MM.1S (cell line): Measurements from ENCODE around the gene CD84.
A peak's percentile ranks its signal among the peaks of the same experiment; 100 is the strongest.

Experiments used
- DNase-seq: peaks from one replicate; pipeline ENCODE4 v3.0.0-alpha.2; 2015
- H2AFZ ChIP-seq: fragments of 300-600 bp; sonication (generic); 2 replicates; pipeline ENCODE4 v1.6.0; 2016; ENCODE audit warnings: antibody characterized with exemption, low read length
- H3F3A ChIP-seq: fragments of 300-600 bp; sonication (generic); 2 replicates; pipeline ENCODE4 v1.6.1; 2016; ENCODE audit warnings: mild to moderate bottlenecking, antibody characterized with exemption, low read length, moderate library complexity, mixed read lengths; ENCODE audit not compliant: insufficient read depth
- H3K27ac ChIP-seq: fragments of 300-600 bp; sonication (generic); 2 replicates; pipeline ENCODE4 v1.5.1; 2016; ENCODE audit warnings: mild to moderate bottlenecking, low read length
- H3K27me3 ChIP-seq: fragments of 300-600 bp; sonication (generic); replicated peaks from 2 replicates; pipeline ENCODE4 v1.6.0; 2016; ENCODE audit warnings: low read length; ENCODE audit not compliant: insufficient read depth
- H3K36me3 ChIP-seq: fragments of 300-600 bp; sonication (generic); replicated peaks from 2 replicates; pipeline ENCODE4 v1.6.1; 2016; ENCODE audit warnings: mild to moderate bottlenecking, low read length, mixed read lengths; ENCODE audit not compliant: insufficient read depth
- H3K4me1 ChIP-seq: fragments of 300-600 bp; sonication (generic); 2 replicates; pipeline ENCODE4 v1.6.1; 2016; ENCODE audit warnings: low read length, mixed read lengths
- H3K4me2 ChIP-seq: fragments of 300-600 bp; sonication (generic); 2 replicates; pipeline ENCODE4 v1.6.0; 2016; ENCODE audit warnings: low read depth, low read length
- H3K4me3 ChIP-seq: fragments of 300-600 bp; sonication (generic); 2 replicates; pipeline ENCODE4 v1.5.1; 2016; ENCODE audit warnings: low read length, mixed read lengths
- H3K79me2 ChIP-seq: fragments of 300-600 bp; sonication (generic); 2 replicates; pipeline ENCODE4 v1.6.1; 2016; ENCODE audit warnings: mixed run types, low read length, mixed read lengths
- H3K9ac ChIP-seq: fragments of 300-600 bp; sonication (generic); 2 replicates; pipeline ENCODE4 v1.6.1; 2016; ENCODE audit warnings: low read length, mixed read lengths
- H3K9me2 ChIP-seq: fragments of 300-600 bp; sonication (generic); replicated peaks from 2 replicates; pipeline ENCODE4 v1.6.1; 2016; ENCODE audit warnings: mild to moderate bottlenecking, low read length, mixed read lengths; ENCODE audit not compliant: insufficient read depth
- H3K9me3 ChIP-seq: fragments of 300-600 bp; sonication (generic); replicated peaks from 2 replicates; pipeline ENCODE4 v1.6.1; 2016; ENCODE audit warnings: mild to moderate bottlenecking, low read length, mixed read lengths; ENCODE audit not compliant: insufficient read depth
- H4K20me1 ChIP-seq: fragments of 300-600 bp; sonication (generic); 2 replicates; pipeline ENCODE4 v1.6.1; 2016; ENCODE audit warnings: mild to moderate bottlenecking, low read length, moderate library complexity, mixed read lengths; ENCODE audit not compliant: insufficient read depth
- CTCF ChIP-seq: fragments of 300-600 bp; sonication (generic); IDR thresholded peaks from 2 replicates; pipeline ENCODE4 v1.5.1; 2016; ENCODE audit warnings: antibody characterized with exemption, low read length, mixed read lengths
- EZH2 ChIP-seq: fragments of 300-600 bp; sonication (generic); optimal IDR thresholded peaks from 2 replicates; pipeline ENCODE3; 2017; ENCODE audit warnings: low read depth, mild to moderate bottlenecking, antibody characterized with exemption, low read length, mixed read lengths
- EZH2phosphoT487 ChIP-seq: fragments of 300-600 bp; sonication (generic); IDR thresholded peaks from 2 replicates; pipeline ENCODE4 v1.6.1; 2018; ENCODE audit warnings: antibody characterized with exemption, low read length

The CD84 gene

DNA sequence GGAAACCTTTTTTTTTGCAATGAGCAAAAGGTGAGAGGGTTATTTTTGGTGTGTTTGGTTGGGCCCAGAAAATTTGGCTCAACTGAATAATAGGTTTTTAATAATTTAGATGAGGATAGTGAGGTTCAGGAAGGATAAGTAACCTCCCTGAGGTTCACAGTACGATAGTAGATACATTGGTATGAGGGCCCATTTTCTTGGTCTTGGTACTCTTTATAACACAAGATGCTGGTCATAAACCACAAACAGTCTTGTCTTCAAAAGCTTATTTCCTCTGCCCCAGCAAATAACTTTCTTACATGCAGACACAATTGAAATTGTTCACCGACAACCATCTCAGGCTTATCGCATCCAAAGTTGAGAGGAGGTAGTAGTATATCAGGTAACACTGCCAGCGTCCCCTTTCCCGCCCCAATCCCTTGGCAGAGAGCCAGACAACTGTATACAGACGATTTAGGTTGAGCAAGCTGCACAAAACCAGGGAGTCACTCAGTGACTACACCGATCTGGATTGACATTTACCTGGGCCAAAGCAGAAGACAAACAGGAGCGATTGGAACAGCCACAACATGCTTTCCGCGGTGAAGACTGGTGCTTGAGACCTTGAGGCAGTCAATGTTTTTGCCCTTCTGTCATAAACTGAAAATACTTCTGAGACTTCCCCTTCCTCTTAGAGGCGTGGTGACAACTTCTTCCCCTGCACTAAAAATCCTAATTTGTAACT lies 56.5 kb downstream of the CD84 start, which contains the start of gene SLAMF6:
Gene SLAMF6, minus strand, starts transcription at position 634 of the 724 bp plus-strand sequence. Its CDS starts 63 bp downstream, at position 571.
- Histone ChIP-seq H3K9ac (peak within 1 kb of the TSS; percentile 22; the same call in 1 of the 2 replicates), H3K36me3 (no peaks in the 10 kb centered on the region), H4K20me1 (no peaks in the 10 kb centered on the region), H3K4me2 (peak within 1 kb of the TSS; percentile 68), H3K27me3 (no peaks in the 10 kb centered on the region), H3K9me3 (no peaks in the 10 kb centered on the region), H3K4me3 (peak within 1 kb of the TSS; percentile 65), H3K79me2 (0 out of 2 replicates have a peak, but pooled peaks cover 7% of the 10 kb centered on the region), H3K4me1 (peaks cover 33% of the 10 kb centered on the region), H3K9me2 (no peaks in the 10 kb centered on the region), H3F3A (peaks cover 26% of the 10 kb centered on the region), H2AFZ (peak within 1 kb of the TSS; percentile 77), H3K27ac (peak within 1 kb of the TSS; percentile 44; the same call in 1 of the 2 replicates)
- peak; percentile 77 for DNase-seq
- TF ChIP-seq EZH2 (no peak), CTCF (no peak), EZH2phosphoT487 (no peak)

DNA sequence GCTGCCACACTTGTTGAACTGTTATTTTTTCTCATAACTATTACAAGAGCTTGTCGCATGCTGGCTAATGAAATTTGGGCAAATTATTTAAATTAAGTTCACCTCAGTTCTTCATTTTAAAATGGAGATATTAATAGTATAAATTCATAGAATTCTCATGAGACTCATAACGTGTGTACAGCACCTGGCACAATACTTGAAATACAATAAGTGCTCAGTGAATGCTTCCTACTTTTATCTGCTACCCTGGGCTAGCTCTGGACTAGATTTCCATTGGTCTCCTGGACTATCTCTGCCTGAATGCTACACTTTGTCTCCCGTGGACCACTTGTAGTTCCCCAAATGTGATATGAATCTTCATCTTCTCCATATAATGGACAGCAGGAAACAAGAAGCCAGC lies 57.2 kb downstream of the CD84 start:
- H3K9ac ChIP-seq = no peak overlapping the region; the same call in 1 of the 2 replicates
- DNase-seq = no peak
- peak overlapping the region; percentile 65 for H3K4me3 ChIP-seq
- 0 out of 2 replicates have a peak overlapping the region, but pooled peaks have one; percentile 77 for H2AFZ ChIP-seq
- H3F3A ChIP-seq = peaks cover 26% of the 10 kb centered on the region
- H4K20me1 ChIP-seq = no peaks in the 10 kb centered on the region
- TF ChIP-seq EZH2 (no peak), CTCF (no peak), EZH2phosphoT487 (no peak)
- H3K79me2 ChIP-seq = 0 out of 2 replicates have a peak, but pooled peaks cover 7% of the 10 kb centered on the region
- H3K27me3 ChIP-seq = no peaks in the 10 kb centered on the region
- H3K9me3 ChIP-seq = no peaks in the 10 kb centered on the region
- peak overlapping the region; percentile 68 for H3K4me2 ChIP-seq
- peaks cover 33% of the 10 kb centered on the region for H3K4me1 ChIP-seq
- H3K36me3 ChIP-seq = no peaks in the 10 kb centered on the region
- H3K9me2 ChIP-seq = no peaks in the 10 kb centered on the region
- peak overlapping the region; percentile 44; the same call in 1 of the 2 replicates for H3K27ac ChIP-seq

DNA sequence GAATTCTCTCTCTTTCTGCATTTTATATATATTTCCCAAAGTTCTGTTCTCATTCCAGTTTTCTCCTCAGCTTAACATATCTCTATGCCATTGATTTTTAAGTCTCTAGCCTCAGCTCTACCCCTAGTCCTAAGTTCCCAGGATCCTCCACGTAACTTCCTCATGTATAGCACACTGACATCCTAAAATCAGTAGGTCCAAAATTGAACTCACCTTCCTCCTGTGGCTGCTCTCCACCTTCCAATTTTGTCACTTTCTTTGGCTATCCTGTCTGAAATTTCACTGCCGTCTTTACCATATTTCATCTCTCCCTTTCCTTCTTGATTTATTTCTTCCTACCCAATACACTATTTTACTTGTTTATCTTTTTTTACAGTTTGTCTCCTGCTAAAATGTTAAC lies 57.7 kb downstream of the CD84 start:
- TF ChIP-seq CTCF (no peak), EZH2 (no peak), EZH2phosphoT487 (no peak)
- Histone ChIP-seq H3K4me3 (0 out of 2 replicates have a peak overlapping the region, but pooled peaks have one; percentile 24), H3K36me3 (no peaks in the 10 kb centered on the region), H3K4me1 (peaks cover 33% of the 10 kb centered on the region), H3K9me2 (no peaks in the 10 kb centered on the region), H4K20me1 (no peaks in the 10 kb centered on the region), H3K79me2 (0 out of 2 replicates have a peak, but pooled peaks cover 7% of the 10 kb centered on the region), H3F3A (peaks cover 26% of the 10 kb centered on the region), H3K9ac (no peak overlapping the region), H3K27ac (peak overlapping the region; percentile 49; the same call in 1 of the 2 replicates), H3K27me3 (no peaks in the 10 kb centered on the region), H3K9me3 (no peaks in the 10 kb centered on the region), H2AFZ (no peak overlapping the region), H3K4me2 (peak overlapping the region; percentile 68)
- DNase-seq = no peak
